ENCODE data around the gene RIN3. TPM values are rescaled to one million over a fixed set of nuclear protein-coding genes. Genes with fewer than 3 reads are reported as not detected.
"Not testable (repeated sequence)": the region's sequence is repeated elsewhere in the genome, so short reads cannot be mapped to it uniquely, and the experiment has no call there.

The RIN3 gene
- total and polyA plus RNA-seq, 4 donors: 3.4 to 7.4 (median 5.2) TPM

GRCh38 chr14:92711976-92712653 is 198.5 kb downstream of the RIN3 start:
- no peak overlapping the region for H3K27ac ChIP-seq (ENCODE audit: low read depth, low read length)
- 88% methylated on average over 2 of the region's 7 CpGs for WGBS (ENCODE audit: insufficient coverage)
- H3K27me3 ChIP-seq (ENCODE audit: control insufficient read depth, insufficient read depth, low read length): no peaks in the 10 kb centered on the region
- DNase-seq (ENCODE audit: low read depth in 4 of 6, low spot score in 6 of 6): no peak
- peaks cover 7% of the 10 kb centered on the region for H3K4me1 ChIP-seq (ENCODE audit: control insufficient read depth, insufficient read depth, low read length)
- no peak overlapping the region for H3K4me3 ChIP-seq (ENCODE audit: low read depth, low read length)
- H3K9me3 ChIP-seq (ENCODE audit: control insufficient read depth, insufficient read depth, low read length): no peaks in the 10 kb centered on the region
- peaks cover 43% of the 10 kb centered on the region for H3K36me3 ChIP-seq (ENCODE audit: control insufficient read depth, insufficient read depth, low read length)

DNA sequence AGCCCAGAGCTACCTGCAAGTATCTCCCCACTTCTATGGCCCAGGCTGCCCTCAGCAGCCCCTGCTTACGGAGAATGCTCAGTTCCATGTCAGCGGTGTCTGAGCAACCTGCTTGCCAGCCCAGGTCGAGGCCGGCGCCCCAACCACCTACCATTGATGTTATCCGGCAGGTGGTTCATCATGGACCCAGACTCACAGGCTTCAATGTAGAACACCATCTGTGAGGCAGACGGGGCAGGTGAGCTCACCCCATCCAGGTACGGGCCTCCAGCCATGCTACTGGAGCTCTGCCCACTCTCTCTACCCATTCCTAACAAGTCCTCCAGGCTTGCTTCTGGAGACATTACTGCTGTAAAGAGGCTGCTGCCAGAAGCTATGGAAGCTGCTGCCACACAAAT is 199.1 kb downstream of the RIN3 start:
- Histone ChIP-seq H3K27me3 (ENCODE audit: control insufficient read depth, insufficient read depth, low read length) (no peaks in the 10 kb centered on the region), H3K9me3 (ENCODE audit: control insufficient read depth, insufficient read depth, low read length) (no peaks in the 10 kb centered on the region), H3K4me3 (ENCODE audit: low read depth, low read length) (no peak overlapping the region), H3K27ac (ENCODE audit: low read depth, low read length) (no peak overlapping the region), H3K36me3 (ENCODE audit: control insufficient read depth, insufficient read depth, low read length) (peaks cover 45% of the 10 kb centered on the region), H3K4me1 (ENCODE audit: control insufficient read depth, insufficient read depth, low read length) (peaks cover 7% of the 10 kb centered on the region)
- no peak for DNase-seq (ENCODE audit: low read depth in 4 of 6, low spot score in 6 of 6)
- WGBS (ENCODE audit: insufficient coverage): 99% methylated on average over 8 of the region's 8 CpGs

GRCh38 chr14:92714739-92715307 is 201.2 kb downstream of the RIN3 start:
- H3K27me3 ChIP-seq (ENCODE audit: control insufficient read depth, insufficient read depth, low read length); H3K27ac ChIP-seq (ENCODE audit: low read depth, low read length); H3K4me3 ChIP-seq (ENCODE audit: low read depth, low read length); H3K9me3 ChIP-seq (ENCODE audit: control insufficient read depth, insufficient read depth, low read length); H3K4me1 ChIP-seq (ENCODE audit: control insufficient read depth, insufficient read depth, low read length): not testable (repeated sequence)
- peaks cover 39% of the 10 kb centered on the region for H3K36me3 ChIP-seq (ENCODE audit: control insufficient read depth, insufficient read depth, low read length)
- DNase-seq (ENCODE audit: low read depth in 4 of 6, low spot score in 6 of 6): peak in 1 of 6 donors; percentile 37
- WGBS (ENCODE audit: insufficient coverage): 69% methylated on average over 2 of the region's 7 CpGs

DNA sequence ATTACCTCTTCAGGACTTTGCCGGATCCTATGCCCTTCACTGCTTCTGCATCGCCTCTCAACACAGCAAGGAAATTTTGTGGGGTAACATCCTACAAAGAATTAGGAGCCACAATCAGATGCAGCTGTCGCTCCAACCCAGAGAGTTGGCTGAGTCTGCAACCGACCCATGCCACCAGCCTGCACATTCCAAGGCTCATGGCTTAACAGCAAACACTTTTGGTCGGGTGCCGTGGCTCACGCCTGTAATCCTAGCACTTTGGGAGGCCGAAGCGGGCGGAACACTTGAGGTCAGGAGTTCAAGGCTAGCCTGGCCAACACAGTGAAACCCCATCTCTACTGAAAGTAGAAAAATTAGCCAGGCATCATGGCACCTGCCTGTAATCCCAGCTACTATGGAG is 202.6 kb downstream of the RIN3 start:
- Histone ChIP-seq H3K27me3 (ENCODE audit: control insufficient read depth, insufficient read depth, low read length) (no peaks in the 10 kb centered on the region), H3K4me1 (ENCODE audit: control insufficient read depth, insufficient read depth, low read length) (no peaks in the 10 kb centered on the region), H3K36me3 (ENCODE audit: control insufficient read depth, insufficient read depth, low read length) (peaks cover 26% of the 10 kb centered on the region), H3K4me3 (ENCODE audit: low read depth, low read length) (no peak overlapping the region), H3K27ac (ENCODE audit: low read depth, low read length) (no peak overlapping the region), H3K9me3 (ENCODE audit: control insufficient read depth, insufficient read depth, low read length) (no peaks in the 10 kb centered on the region)
- no peak for DNase-seq (ENCODE audit: low read depth in 4 of 6, low spot score in 6 of 6)
- 94% methylated on average over 5 of the region's 10 CpGs for WGBS (ENCODE audit: insufficient coverage)

GRCh38 chr14:92717571-92718042 is 204.0 kb downstream of the RIN3 start:
- Histone ChIP-seq H3K36me3 (ENCODE audit: control insufficient read depth, insufficient read depth, low read length) (peaks cover 20% of the 10 kb centered on the region), H3K27ac (ENCODE audit: low read depth, low read length) (no peak overlapping the region), H3K4me3 (ENCODE audit: low read depth, low read length) (no peak overlapping the region), H3K4me1 (ENCODE audit: control insufficient read depth, insufficient read depth, low read length) (no peaks in the 10 kb centered on the region), H3K9me3 (ENCODE audit: control insufficient read depth, insufficient read depth, low read length) (no peaks in the 10 kb centered on the region), H3K27me3 (ENCODE audit: control insufficient read depth, insufficient read depth, low read length) (no peaks in the 10 kb centered on the region)
- DNase-seq (ENCODE audit: low read depth in 4 of 6, low spot score in 6 of 6): no peak
- WGBS (ENCODE audit: insufficient coverage): 55% methylated on average over 11 of the region's 11 CpGs

- WGBS (ENCODE audit: insufficient coverage): 93% methylated on average over 3 of the region's 8 CpGs
- H3K4me1 ChIP-seq (ENCODE audit: control insufficient read depth, insufficient read depth, low read length): no peaks in the 10 kb centered on the region
- H3K4me3 ChIP-seq (ENCODE audit: low read depth, low read length): no peak overlapping the region
- H3K9me3 ChIP-seq (ENCODE audit: control insufficient read depth, insufficient read depth, low read length): no peaks in the 10 kb centered on the region
- no peaks in the 10 kb centered on the region for H3K27me3 ChIP-seq (ENCODE audit: control insufficient read depth, insufficient read depth, low read length)
- no peak overlapping the region for H3K27ac ChIP-seq (ENCODE audit: low read depth, low read length)
- DNase-seq (ENCODE audit: low read depth in 4 of 6, low spot score in 6 of 6): no peak
- peaks cover 12% of the 10 kb centered on the region for H3K36me3 ChIP-seq (ENCODE audit: control insufficient read depth, insufficient read depth, low read length)
These were observed 205.1 kb downstream of the RIN3 start for GRCh38 chr14:92718664-92719063.

DNA sequence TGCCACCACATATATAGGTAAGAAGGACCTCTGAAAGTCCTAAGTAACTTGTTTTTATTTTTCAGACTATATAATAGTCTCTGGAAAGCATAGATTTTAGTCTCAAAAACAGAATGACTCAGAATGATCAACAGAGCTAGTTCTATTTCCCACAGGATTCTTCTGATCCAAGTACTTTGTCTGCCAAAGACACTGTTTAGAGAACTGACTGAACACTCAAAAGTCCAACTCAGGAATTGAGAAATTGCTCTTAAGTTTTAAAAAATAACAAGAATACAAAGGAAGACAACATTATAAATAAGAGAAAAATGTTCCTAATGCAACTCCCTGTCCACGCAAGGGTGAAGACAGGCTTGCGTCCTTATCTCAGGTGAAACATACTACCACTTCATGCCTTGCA is 205.8 kb downstream of the RIN3 start:
- Histone ChIP-seq H3K27ac (ENCODE audit: low read depth, low read length) (no peak overlapping the region), H3K27me3 (ENCODE audit: control insufficient read depth, insufficient read depth, low read length) (no peaks in the 10 kb centered on the region), H3K9me3 (ENCODE audit: control insufficient read depth, insufficient read depth, low read length) (no peaks in the 10 kb centered on the region), H3K4me3 (ENCODE audit: low read depth, low read length) (no peak overlapping the region), H3K36me3 (ENCODE audit: control insufficient read depth, insufficient read depth, low read length) (peaks cover 12% of the 10 kb centered on the region), H3K4me1 (ENCODE audit: control insufficient read depth, insufficient read depth, low read length) (no peaks in the 10 kb centered on the region)
- DNase-seq (ENCODE audit: low read depth in 4 of 6, low spot score in 6 of 6): no peak
- WGBS (ENCODE audit: insufficient coverage): 100% methylated on average over 1 of the region's 2 CpGs

GRCh38 chr14:92719890-92720323 is 206.3 kb downstream of the RIN3 start:
- H3K36me3 ChIP-seq (ENCODE audit: control insufficient read depth, insufficient read depth, low read length): peaks cover 10% of the 10 kb centered on the region
- peak in 1 of 6 donors; percentile 18 for DNase-seq (ENCODE audit: low read depth in 4 of 6, low spot score in 6 of 6)
- no peaks in the 10 kb centered on the region for H3K27me3 ChIP-seq (ENCODE audit: control insufficient read depth, insufficient read depth, low read length)
- H3K9me3 ChIP-seq (ENCODE audit: control insufficient read depth, insufficient read depth, low read length): no peaks in the 10 kb centered on the region
- no peak overlapping the region for H3K27ac ChIP-seq (ENCODE audit: low read depth, low read length)
- no CpG with 5 or more reads among the region's 5 CpGs for WGBS (ENCODE audit: insufficient coverage)
- no peak overlapping the region for H3K4me3 ChIP-seq (ENCODE audit: low read depth, low read length)
- H3K4me1 ChIP-seq (ENCODE audit: control insufficient read depth, insufficient read depth, low read length): no peaks in the 10 kb centered on the region

DNA sequence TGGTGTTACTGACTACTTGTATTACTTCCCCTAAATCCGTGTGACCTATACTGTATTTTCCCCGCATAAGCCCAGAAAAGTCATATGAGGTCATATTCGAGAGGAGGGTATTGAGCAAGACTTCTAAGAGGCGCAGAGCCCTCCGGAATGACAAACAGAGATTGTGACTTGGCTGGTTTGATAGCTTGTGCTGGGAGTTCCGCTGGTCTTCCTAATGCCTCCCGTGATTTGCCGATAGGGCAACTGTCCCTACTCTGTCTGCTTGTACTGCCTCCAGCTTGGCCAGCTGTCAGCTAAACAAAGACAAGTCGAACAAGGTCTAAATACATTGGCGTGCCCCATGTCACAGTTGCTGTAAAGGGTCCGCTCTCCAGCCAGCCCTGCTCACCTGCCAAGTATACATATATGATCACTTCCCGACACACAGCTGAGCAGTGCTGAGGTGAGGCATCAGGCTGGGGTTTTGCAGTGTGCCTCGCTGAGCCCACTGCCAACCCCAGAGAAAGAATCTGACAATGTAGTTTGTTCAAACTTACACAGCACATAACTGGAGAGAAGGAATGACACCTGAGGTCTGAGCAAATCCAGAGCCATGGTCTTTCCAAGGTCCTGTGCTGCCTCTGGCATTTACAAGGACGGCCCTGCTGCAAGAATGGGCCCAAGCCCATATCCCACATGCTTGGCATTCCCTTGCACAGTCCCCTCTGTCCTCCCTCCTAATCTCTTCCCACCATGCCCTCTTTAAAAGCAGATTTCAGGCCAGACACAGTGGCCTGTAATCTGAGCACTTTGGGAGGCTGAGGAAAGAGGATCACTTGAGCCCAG is 211.1 kb downstream of the RIN3 start:
- no peaks in the 10 kb centered on the region for H3K27me3 ChIP-seq (ENCODE audit: control insufficient read depth, insufficient read depth, low read length)
- H3K9me3 ChIP-seq (ENCODE audit: control insufficient read depth, insufficient read depth, low read length): no peaks in the 10 kb centered on the region
- H3K36me3 ChIP-seq (ENCODE audit: control insufficient read depth, insufficient read depth, low read length): peaks cover 17% of the 10 kb centered on the region
- no peaks in the 10 kb centered on the region for H3K4me1 ChIP-seq (ENCODE audit: control insufficient read depth, insufficient read depth, low read length)
- 91% methylated on average over 13 of the region's 14 CpGs for WGBS (ENCODE audit: insufficient coverage)
- H3K27ac ChIP-seq (ENCODE audit: low read depth, low read length): no peak overlapping the region
- DNase-seq (ENCODE audit: low read depth in 4 of 6, low spot score in 6 of 6): no peak
- H3K4me3 ChIP-seq (ENCODE audit: low read depth, low read length): no peak overlapping the region

Measured in spinal cord (tissue), 10 donors.